ENCODE data around the gene OSBPL3.

DNA sequence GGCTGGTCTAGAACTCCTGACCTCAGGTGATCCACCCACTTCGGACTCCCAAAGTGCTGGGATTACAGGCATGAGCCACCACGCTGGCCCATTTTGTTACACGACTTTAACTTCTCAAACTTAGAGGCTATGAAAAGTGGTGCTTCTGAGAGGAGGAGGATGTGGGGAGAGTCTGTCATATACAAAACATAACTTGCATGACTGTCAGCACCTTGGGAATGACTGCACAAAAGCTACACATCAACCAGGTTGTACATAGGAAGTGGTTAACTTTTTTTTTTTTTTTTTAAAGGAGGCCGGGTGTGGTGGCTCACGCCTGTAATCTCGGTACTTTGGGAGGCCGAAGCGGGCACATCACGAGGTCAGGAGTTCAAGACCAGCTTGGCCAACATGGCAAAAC lies 179.3 kb downstream of the OSBPL3 start:
- TF ChIP-seq, protein P1, sequence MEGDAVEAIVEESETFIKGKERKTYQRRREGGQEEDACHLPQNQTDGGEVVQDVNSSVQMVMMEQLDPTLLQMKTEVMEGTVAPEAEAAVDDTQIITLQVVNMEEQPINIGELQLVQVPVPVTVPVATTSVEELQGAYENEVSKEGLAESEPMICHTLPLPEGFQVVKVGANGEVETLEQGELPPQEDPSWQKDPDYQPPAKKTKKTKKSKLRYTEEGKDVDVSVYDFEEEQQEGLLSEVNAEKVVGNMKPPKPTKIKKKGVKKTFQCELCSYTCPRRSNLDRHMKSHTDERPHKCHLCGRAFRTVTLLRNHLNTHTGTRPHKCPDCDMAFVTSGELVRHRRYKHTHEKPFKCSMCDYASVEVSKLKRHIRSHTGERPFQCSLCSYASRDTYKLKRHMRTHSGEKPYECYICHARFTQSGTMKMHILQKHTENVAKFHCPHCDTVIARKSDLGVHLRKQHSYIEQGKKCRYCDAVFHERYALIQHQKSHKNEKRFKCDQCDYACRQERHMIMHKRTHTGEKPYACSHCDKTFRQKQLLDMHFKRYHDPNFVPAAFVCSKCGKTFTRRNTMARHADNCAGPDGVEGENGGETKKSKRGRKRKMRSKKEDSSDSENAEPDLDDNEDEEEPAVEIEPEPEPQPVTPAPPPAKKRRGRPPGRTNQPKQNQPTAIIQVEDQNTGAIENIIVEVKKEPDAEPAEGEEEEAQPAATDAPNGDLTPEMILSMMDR (IDR thresholded peaks at IDR 0.05), result no peak
- no peak for TF ChIP-seq EZH2phosphoT487 (IDR thresholded peaks at IDR 0.05)

Data from neural progenitor cell (in vitro differentiated cells).